ENCODE data around the gene COL17A1.

Gene COL17A1

DNA sequence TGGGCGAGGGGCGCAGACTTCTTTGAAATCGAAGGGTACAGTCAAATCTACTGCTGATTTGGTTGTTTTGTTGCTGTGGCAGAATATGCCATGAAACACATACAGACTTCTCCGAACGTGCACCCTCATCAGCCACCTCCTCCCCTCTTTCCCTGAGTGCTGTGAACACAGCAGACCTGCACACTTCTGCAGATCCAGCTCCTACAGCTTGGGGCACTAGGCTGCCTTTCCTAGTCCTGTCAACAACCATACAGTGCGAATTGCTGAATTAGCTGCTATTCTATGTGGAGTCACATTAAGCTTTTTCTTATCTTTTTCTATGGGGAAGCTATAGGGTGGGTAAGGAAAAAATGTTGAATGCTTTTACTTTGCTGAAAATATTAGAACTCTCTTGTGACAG, 57.5 kb downstream of the COL17A1 start:
- DNase-seq (ENCODE audit: low spot score): no peak
- TF ChIP-seq, protein P1, sequence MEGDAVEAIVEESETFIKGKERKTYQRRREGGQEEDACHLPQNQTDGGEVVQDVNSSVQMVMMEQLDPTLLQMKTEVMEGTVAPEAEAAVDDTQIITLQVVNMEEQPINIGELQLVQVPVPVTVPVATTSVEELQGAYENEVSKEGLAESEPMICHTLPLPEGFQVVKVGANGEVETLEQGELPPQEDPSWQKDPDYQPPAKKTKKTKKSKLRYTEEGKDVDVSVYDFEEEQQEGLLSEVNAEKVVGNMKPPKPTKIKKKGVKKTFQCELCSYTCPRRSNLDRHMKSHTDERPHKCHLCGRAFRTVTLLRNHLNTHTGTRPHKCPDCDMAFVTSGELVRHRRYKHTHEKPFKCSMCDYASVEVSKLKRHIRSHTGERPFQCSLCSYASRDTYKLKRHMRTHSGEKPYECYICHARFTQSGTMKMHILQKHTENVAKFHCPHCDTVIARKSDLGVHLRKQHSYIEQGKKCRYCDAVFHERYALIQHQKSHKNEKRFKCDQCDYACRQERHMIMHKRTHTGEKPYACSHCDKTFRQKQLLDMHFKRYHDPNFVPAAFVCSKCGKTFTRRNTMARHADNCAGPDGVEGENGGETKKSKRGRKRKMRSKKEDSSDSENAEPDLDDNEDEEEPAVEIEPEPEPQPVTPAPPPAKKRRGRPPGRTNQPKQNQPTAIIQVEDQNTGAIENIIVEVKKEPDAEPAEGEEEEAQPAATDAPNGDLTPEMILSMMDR (IDR thresholded peaks at IDR 0.05; ENCODE audit: extremely low read depth, missing control alignments): no peak

DNA sequence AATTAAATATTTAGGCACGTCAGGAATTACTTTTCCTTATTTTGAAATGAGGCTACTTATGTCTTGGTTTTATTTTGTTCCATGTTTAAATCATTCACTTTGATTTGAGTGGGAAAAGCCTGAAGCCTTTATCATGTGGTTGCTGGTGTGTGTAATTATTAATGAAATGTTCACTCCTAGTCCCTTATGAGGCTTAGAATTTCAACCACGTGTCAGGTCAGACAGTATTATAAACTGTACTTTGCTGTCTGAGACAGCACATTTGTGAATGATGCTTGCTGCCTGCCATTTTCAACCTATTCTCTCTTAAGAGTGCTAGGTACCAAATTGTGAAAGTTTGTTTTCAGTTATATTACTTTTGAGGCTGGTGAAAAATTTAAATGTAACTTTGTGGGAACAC, 58.9 kb downstream of the COL17A1 start:
- TF ChIP-seq, protein P1 (IDR thresholded peaks at IDR 0.05; ENCODE audit: extremely low read depth, missing control alignments): no peak
- no peak for DNase-seq (ENCODE audit: low spot score)

DNA sequence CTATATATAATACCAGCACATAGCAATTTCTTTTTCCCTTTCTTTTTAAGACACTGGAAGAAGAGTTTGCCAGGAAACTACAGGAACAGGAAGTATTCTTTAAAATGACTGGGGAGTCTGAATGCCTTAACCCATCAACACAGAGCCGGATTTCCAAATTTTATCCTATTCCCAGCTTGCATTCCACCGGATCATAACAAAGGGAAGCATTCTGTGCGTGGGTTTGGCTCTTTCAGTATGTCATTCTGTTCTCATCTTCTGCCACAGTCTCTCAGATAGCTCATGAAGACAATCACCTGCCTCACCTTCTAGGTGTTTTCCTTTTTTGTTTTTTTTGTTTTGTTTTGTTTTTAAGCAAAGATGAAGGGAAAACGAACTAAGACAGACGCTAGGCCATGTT, 60.2 kb downstream of the COL17A1 start:
- DNase-seq (ENCODE audit: low spot score): no peak
- TF ChIP-seq, protein P1 (IDR thresholded peaks at IDR 0.05; ENCODE audit: extremely low read depth, missing control alignments): no peak

DNA sequence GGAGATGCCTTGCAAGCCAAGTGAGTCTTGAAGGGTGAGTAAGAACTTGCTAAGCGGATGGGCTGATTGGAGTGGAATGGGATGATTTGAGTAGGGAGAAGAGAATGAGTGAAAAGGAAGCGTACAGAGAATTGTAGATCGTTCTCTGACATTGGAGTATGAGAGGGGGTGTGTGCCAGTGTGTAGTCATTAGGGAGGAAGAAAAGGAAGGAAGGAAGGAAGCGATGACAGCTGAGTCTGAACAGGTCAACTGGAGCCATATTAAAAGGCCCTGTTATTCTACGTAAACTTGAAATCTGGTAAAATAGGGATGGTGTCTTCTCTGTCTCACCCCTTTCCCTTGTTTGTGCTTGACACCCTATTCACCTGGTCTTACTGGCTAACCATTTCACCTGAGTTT, 63.7 kb downstream of the COL17A1 start:
- DNase-seq (ENCODE audit: low spot score): no peak

DNA sequence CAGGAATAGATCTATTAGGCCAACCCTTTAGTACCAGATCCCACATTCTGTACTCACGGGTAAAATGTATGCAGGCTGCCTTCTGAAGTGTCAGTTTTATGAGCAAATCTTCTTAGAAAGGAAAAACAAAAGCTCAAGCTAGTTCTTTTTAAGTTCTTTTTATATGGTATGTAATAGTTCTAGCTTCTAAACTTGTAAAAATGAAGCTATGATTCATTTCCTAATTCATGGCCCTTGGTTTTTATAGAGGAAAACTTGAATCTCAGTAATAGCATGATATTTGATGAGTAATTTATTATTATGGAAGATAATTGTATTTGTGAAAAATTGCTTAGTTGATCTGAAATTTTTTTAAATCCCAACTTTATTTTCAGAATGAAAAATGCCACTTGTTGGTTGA, 64.4 kb downstream of the COL17A1 start:
- TF ChIP-seq, protein P1 (IDR thresholded peaks at IDR 0.05; ENCODE audit: extremely low read depth, missing control alignments): no peak

More for the DNA sequence above, 63.7 kb downstream of the COL17A1 start:
- TF ChIP-seq, protein P1 (IDR thresholded peaks at IDR 0.05; ENCODE audit: extremely low read depth, missing control alignments): no peak

DNA sequence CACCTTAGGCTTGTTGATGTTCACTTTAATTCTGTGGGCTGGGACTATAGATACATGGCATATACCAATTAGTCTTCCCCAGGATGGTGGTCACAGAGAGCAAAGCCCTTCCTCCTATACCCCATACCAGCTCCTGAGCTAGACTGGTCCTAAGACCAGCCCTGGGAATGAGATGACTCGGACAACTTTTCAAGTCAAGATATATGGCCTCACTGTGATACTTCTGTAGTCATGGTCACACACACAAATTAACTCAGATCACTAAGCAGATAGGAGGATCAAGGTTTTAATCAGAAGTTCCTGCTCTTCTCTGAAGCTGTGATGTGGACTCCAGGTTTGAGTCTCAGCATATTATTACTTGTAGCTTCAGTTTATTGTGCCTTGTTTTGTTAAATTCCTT, 65.7 kb downstream of the COL17A1 start:
- TF ChIP-seq, protein P1 (IDR thresholded peaks at IDR 0.05; ENCODE audit: extremely low read depth, missing control alignments): no peak
- DNase-seq (ENCODE audit: low spot score): no peak

More for the DNA sequence above, 64.4 kb downstream of the COL17A1 start:
- no peak for DNase-seq (ENCODE audit: low spot score)

DNA sequence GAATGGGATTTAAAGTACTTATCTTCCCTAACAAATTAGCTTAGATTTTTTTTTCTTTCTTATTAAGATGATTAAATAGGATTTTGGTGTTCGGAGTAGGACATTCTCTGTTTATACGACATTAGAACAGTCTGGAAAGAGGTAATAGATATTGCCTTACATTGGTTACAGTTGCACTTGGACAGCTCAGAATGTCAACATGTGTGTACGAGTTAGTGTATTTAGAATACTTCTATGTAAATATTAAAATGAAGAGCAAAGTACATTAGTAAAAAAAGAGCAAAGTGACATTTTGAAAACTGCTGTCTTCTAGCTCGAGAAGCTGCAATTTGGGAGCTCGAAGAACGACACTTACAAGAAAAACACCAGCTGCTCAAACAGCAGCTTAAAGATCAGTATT, 67.2 kb downstream of the COL17A1 start:
- TF ChIP-seq, protein P1 (IDR thresholded peaks at IDR 0.05; ENCODE audit: extremely low read depth, missing control alignments): no peak

More for the DNA sequence above, 67.2 kb downstream of the COL17A1 start:
- no peak for DNase-seq (ENCODE audit: low spot score)

All from GM20000 (cell line).